Astrocyte of the spinal cord (primary cell): Measurements from ENCODE around the gene BTN1A1.
A peak's percentile ranks its signal among the peaks of the same experiment; 100 is the strongest.
"Not testable (repeated sequence)": the region's sequence is repeated elsewhere in the genome, so short reads cannot be mapped to it uniquely, and the experiment has no call there.

ENCODE experiments used
- DNase-seq: peaks from one replicate; pipeline ENCODE4 v3.0.0; 2011; ENCODE audit warnings: low read depth, low spot score
- H3K4me3 ChIP-seq: 2 replicates; pipeline ENCODE4 v1.5.1; 2011; ENCODE audit warnings: low read depth, mild to moderate bottlenecking, low read length, moderate library complexity
- in situ Hi-C: cut with HindIII; loops from 2 replicates; pipeline ENCODE4 v1.10.0; 2017; ENCODE audit warnings: low sequenced_read_pairs
- TF ChIP-seq, protein P1 (sequence below): IDR thresholded peaks from 2 replicates; pipeline ENCODE4 v1.5.1; 2012; ENCODE audit warnings: low read depth, mild to moderate bottlenecking, low read length, inconsistent platforms

The BTN1A1 gene

DNA sequence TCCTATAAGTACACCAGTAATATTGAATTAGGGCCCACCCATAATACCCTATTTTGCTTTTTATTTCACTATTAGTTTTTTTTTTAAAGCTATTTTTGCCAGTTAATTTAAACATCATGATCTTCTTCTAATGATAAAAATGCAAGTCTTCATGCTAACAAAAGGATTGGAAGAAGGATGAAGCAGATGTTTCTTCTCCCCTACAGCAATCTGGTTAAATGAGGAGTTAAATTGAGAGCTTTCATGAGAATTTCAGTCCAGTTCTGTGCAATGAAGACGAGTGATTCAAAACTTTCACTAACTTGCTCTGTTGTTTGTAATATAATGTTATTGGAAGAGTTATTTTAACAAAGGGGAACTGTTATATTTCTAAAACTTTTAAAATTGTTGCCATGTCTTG is 41.5 kb downstream of the BTN1A1 start:
- TF ChIP-seq, protein P1, sequence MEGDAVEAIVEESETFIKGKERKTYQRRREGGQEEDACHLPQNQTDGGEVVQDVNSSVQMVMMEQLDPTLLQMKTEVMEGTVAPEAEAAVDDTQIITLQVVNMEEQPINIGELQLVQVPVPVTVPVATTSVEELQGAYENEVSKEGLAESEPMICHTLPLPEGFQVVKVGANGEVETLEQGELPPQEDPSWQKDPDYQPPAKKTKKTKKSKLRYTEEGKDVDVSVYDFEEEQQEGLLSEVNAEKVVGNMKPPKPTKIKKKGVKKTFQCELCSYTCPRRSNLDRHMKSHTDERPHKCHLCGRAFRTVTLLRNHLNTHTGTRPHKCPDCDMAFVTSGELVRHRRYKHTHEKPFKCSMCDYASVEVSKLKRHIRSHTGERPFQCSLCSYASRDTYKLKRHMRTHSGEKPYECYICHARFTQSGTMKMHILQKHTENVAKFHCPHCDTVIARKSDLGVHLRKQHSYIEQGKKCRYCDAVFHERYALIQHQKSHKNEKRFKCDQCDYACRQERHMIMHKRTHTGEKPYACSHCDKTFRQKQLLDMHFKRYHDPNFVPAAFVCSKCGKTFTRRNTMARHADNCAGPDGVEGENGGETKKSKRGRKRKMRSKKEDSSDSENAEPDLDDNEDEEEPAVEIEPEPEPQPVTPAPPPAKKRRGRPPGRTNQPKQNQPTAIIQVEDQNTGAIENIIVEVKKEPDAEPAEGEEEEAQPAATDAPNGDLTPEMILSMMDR = no peak
- DNase-seq = no peak
- H3K4me3 ChIP-seq = no peak overlapping the region
- in situ Hi-C loops = no loop called here

DNA sequence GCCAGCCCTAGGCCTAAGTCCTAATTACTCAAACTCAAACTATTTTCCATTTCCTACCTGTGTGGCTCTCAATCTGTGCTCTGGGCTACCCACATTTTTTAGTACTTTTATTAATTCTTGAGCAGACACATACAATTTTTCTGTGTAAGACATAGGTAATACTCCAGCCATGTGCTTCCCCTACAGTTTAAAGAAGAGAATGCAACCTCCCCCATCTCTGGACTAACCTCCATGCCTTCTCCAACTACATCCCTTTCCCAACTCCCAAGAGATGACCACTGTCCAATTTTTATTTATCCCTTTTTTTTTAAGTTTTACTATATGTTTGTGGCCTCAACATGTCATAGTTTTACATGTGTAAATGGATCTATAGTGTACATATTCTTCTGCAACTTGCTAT is 43.9 kb downstream of the BTN1A1 start:
- TF ChIP-seq, protein P1 = peak; percentile 56
- no peak overlapping the region for H3K4me3 ChIP-seq
- in situ Hi-C loops = no loop called here
- no peak for DNase-seq

DNA sequence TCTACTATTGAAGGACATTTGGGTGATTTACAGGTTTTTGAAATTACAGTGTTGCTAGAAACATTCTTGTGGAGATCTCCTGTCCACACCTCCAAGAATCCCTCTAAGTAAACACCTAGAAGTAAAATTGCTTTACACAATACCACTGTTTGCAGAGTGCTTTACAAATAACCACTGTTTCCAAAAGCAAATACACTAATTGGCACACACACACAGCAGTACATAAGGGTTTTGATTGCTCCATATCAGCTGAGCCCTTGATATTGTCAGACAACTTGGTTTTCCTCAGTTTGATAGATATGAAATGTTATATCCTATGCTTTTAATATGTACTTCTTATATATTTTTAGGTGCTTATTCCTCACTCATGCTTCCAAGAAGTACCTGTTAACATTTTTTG is 44.4 kb downstream of the BTN1A1 start:
- in situ Hi-C loops = no loop called here
- TF ChIP-seq, protein P1 = no peak
- H3K4me3 ChIP-seq = no peak overlapping the region
- DNase-seq = no peak

DNA sequence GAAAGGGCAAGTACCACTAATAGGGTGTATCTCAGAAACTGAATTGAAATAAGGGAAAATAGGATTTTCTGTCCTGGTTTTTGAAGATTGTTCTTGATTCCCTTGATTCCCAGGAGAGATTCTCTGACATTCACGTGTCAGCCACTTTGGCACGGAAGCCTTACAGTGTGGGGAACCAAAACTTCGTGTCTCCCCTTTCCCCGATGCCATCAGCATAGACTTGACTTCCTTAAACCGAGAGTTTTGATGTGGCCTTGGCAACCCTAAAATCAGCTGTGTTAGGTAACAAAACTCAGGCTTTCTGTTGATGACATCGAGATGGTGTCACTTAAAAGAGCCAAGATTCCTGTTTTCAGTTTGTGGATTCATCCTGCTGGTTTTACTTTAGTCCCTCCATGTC is 45.5 kb downstream of the BTN1A1 start:
- TF ChIP-seq, protein P1 = no peak
- DNase-seq = no peak
- H3K4me3 ChIP-seq = no peak overlapping the region
- in situ Hi-C loops = no loop called here

DNA sequence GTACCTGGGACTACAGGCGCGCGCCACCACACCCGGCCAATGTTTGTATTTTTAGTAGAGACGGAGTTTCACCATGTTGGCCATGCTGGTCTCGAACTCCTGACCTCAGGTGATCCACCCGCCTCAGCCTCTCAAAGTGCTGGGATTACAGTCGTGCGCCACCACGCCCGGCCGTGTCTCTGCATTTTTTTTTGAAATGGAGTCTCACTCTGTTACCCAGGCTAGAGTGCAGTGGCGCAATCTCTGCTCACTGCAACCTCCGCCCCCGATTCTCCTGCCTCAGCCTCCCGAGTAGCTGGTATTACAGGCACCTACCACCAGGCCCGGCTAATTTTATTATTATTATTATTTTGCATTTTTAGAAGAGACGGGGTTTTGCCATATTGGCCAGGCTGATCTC is 47.3 kb downstream of the BTN1A1 start:
- H3K4me3 ChIP-seq, in situ Hi-C loops, DNase-seq: not testable (repeated sequence)

DNA sequence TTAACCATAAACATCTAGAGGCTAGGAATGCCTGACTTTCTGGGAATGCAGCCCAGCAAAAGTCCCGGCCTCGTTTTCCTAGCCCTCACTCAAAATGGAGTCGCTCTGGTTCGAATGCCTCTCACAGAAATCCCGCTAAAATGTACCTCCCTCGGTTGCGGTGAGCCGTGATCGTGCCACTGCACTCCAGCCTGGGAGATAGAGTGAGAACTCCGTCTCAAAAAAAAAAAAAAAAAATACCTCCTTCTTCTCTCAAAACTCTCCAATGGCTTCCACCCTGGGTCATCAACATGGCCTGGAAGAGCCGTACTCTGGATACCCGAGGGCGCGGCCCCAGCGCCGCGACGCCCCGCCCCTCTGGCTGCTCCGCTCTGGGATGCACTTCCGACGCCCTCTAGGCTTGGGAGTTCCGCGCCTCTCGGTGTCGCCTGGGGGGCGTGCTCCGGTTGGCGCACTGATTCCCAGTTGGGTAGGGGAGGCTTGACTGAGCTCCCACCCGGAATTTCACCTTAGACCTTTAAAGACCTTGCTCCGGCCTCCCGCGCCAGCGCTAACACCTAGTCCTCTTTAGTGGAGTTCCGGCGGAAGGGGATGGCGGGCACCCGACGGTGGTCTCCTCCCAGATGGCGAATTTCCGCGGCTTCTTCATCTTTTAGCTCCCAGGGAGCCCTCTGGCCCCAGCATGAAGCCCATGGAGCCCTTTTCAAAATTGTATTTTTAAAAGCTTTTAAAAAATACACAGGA is 50.3 kb downstream of the BTN1A1 start:
- in situ Hi-C loops = no loop called here
- DNase-seq = peak; percentile 57

DNA sequence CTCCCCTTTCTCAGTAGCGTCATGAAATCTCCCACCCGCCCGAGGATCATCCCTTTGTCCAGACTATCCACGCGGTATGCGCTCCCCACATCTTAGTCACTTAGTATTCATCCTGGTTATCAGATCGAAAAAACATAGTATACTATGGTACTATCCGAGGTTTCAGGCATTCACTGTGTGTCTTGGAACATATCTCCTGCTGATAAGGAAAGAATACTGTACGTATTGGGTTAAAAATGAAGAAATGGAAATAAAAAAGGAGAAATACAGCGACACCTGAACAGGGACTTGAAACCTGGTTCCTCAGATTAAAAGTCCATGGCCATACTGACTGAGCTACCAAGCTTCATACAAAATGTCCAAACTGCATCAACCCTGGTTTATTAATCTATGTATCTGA is 52.1 kb downstream of the BTN1A1 start:
- no peak for DNase-seq
- TF ChIP-seq, protein P1 = no peak

More for the DNA sequence above, 50.3 kb downstream of the BTN1A1 start:
- TF ChIP-seq, protein P1 = no peak
- peak overlapping the region; percentile 56 for H3K4me3 ChIP-seq

More for the DNA sequence above, 52.1 kb downstream of the BTN1A1 start:
- no peak overlapping the region for H3K4me3 ChIP-seq
- in situ Hi-C loops = no loop called here
